Measurements from ENCODE around the gene RMDN3. TPM values are rescaled to one million over a fixed set of nuclear protein-coding genes. Genes with fewer than 3 reads are reported as not detected.
A peak's percentile ranks its signal among the peaks of the same experiment; 100 is the strongest.

The RMDN3 gene
- total RNA-seq, 1 donor from 2014 or later = 20.3 TPM

GRCh38 chr15:40754574-40754882 is 526 bp downstream of the RMDN3 start:
- no peak for TF ChIP-seq CTCF (IDR thresholded peaks at IDR 0.05; ENCODE audit: borderline replicate concordance)
- Histone ChIP-seq H3K9me3 (replicated peaks) (no peaks in the 10 kb centered on the region), H3K36me3 (peaks cover 28% of the 10 kb centered on the region), H3K4me1 (peaks cover 26% of the 10 kb centered on the region), H3K4me3 (peak overlapping the region; percentile 92), H3K27ac (replicated peaks) (peak overlapping the region; percentile 81), H3K27me3 (ENCODE audit: low read depth) (no peaks in the 10 kb centered on the region)
- intact Hi-C loops (cut with micrococcal nuclease) = no loop called here
- no peak for DNase-seq

GRCh38 chr15:40751745-40752144 is 3.3 kb downstream of the RMDN3 start:
- no peak for TF ChIP-seq CTCF (IDR thresholded peaks at IDR 0.05; ENCODE audit: borderline replicate concordance)
- H3K9me3 ChIP-seq (replicated peaks) = no peaks in the 10 kb centered on the region
- intact Hi-C loops (cut with micrococcal nuclease) = no loop called here
- H3K27ac ChIP-seq (replicated peaks) = no peak overlapping the region
- H3K4me1 ChIP-seq = peaks cover 26% of the 10 kb centered on the region
- H3K4me3 ChIP-seq = no peak overlapping the region
- no peaks in the 10 kb centered on the region for H3K27me3 ChIP-seq (ENCODE audit: low read depth)
- no peak for DNase-seq
- peaks cover 41% of the 10 kb centered on the region for H3K36me3 ChIP-seq

GRCh38 chr15:40750885-40751284 is 4.2 kb downstream of the RMDN3 start:
- peaks cover 43% of the 10 kb centered on the region for H3K36me3 ChIP-seq
- H3K27ac ChIP-seq (replicated peaks) = no peak overlapping the region
- no peak for TF ChIP-seq CTCF (IDR thresholded peaks at IDR 0.05; ENCODE audit: borderline replicate concordance)
- no peak for DNase-seq
- peaks cover 26% of the 10 kb centered on the region for H3K4me1 ChIP-seq
- H3K27me3 ChIP-seq (ENCODE audit: low read depth) = no peaks in the 10 kb centered on the region
- H3K9me3 ChIP-seq (replicated peaks) = no peaks in the 10 kb centered on the region
- intact Hi-C loops (cut with micrococcal nuclease) = no loop called here
- H3K4me3 ChIP-seq = no peak overlapping the region

GRCh38 chr15:40749151-40749630 is 5.9 kb downstream of the RMDN3 start:
- Histone ChIP-seq H3K27me3 (ENCODE audit: low read depth) (no peaks in the 10 kb centered on the region), H3K27ac (replicated peaks) (no peak overlapping the region), H3K4me1 (peaks cover 12% of the 10 kb centered on the region), H3K4me3 (no peak overlapping the region), H3K36me3 (peaks cover 58% of the 10 kb centered on the region), H3K9me3 (replicated peaks) (no peaks in the 10 kb centered on the region)
- intact Hi-C loops (cut with micrococcal nuclease) = no loop called here
- TF ChIP-seq CTCF (IDR thresholded peaks at IDR 0.05; ENCODE audit: borderline replicate concordance) = no peak
- DNase-seq = no peak

GRCh38 chr15:40747685-40748631 is 7.1 kb downstream of the RMDN3 start:
- intact Hi-C loops (cut with micrococcal nuclease) = no loop called here
- H3K27ac ChIP-seq (replicated peaks) = no peak overlapping the region
- H3K36me3 ChIP-seq = peaks cover 70% of the 10 kb centered on the region
- DNase-seq = no peak
- peaks cover 12% of the 10 kb centered on the region for H3K4me1 ChIP-seq
- TF ChIP-seq CTCF (IDR thresholded peaks at IDR 0.05; ENCODE audit: borderline replicate concordance) = no peak
- no peak overlapping the region for H3K4me3 ChIP-seq
- H3K27me3 ChIP-seq (ENCODE audit: low read depth) = no peaks in the 10 kb centered on the region
- no peaks in the 10 kb centered on the region for H3K9me3 ChIP-seq (replicated peaks)
